Measurements from ENCODE around the gene NUP210. TPM values are rescaled to one million over a fixed set of nuclear protein-coding genes. Genes with fewer than 3 reads are reported as not detected.

The NUP210 gene
- total and polyA plus RNA-seq, 2 of the 13 experiments (the other 11 are each of a cell fraction or from before 2014, with no cell fraction given), result 31.6 to 35.2 TPM

DNA sequence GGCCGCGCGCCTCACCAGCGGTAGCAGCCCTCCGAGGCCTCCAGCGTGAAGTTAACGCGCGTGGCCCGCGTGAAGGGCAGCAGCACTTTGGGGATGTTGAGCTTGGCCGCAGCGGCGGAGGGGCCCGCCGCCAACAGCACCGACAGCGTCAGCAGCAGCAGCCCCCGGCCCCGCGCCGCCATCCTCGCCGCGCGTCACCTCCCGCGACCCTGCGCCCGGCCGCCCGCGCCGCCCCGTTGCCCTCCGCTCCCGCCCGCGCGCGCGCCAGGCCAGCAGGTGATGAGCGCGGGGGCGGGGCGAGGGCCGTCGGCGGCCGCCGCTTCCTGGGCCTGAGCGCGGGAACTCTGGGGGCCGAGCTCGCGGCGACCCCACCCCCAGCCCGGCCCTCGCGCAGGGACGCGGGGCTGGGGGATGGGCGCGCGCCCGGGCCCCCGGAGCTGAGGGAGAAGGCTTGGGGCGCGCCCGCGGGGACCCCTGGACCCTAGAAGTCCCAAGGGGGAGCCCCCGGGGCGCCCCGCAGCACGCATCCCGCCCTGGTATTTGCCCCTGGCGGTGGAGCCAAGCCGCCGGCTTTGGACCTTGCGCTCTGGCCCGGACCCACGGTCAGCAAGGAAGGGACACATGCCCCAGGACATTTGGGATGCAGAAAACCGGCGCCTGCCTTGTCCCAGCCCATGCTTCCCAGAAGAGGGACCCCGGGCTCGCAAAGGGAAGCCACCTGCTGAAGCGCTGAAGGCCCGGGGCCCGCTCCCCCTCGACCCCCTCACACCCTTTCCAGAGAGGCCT, at the start of gene NUP210 (continued):
- TF ChIP-seq PRDM4 (CRISPR knock-in tag; IDR thresholded peaks at IDR 0.05; ENCODE audit: borderline replicate concordance), result no peak
- TF ChIP-seq ZNF335 (CRISPR knock-in tag; IDR thresholded peaks at IDR 0.05), result no peak
- TF ChIP-seq SAP130 (CRISPR knock-in tag; IDR thresholded peaks at IDR 0.05; ENCODE audit: low read depth), result peak; percentile 14
- TF ChIP-seq IKZF5 (CRISPR knock-in tag; IDR thresholded peaks at IDR 0.05), result peak; percentile 33; the same call in 1 of the 2 replicates
- no peak for TF ChIP-seq ZNF12 (CRISPR knock-in tag; IDR thresholded peaks at IDR 0.05)
- no peak for TF ChIP-seq AFF4 (CRISPR knock-in tag; IDR thresholded peaks at IDR 0.05)
- no peak for TF ChIP-seq ZNF569 (CRISPR knock-in tag; IDR thresholded peaks at IDR 0.05; ENCODE audit: borderline replicate concordance)
- no peak for TF ChIP-seq ISX (CRISPR knock-in tag; conservative IDR thresholded peaks at IDR 0.05)
- TF ChIP-seq PCBP2 (optimal IDR thresholded peaks at IDR 0.05; ENCODE audit: low read depth, low read length, poor library complexity, severe bottlenecking), result no peak
- no peak for TF ChIP-seq HOXA9 (CRISPR knock-in tag; IDR thresholded peaks at IDR 0.05; ENCODE audit: borderline replicate concordance)
- no peak for TF ChIP-seq HNRNPUL1 (IDR thresholded peaks at IDR 0.05; ENCODE audit: low read depth, low read length)
- TF ChIP-seq ZNF781 (CRISPR knock-in tag; IDR thresholded peaks at IDR 0.05; ENCODE audit: borderline replicate concordance, not compliant biosample characterization), result no peak
- no peak for TF ChIP-seq PAF1 (CRISPR knock-in tag; IDR thresholded peaks at IDR 0.05)
- TF ChIP-seq TEAD3 (CRISPR knock-in tag; optimal IDR thresholded peaks at IDR 0.05; ENCODE audit: borderline replicate concordance), result peak; percentile 87
- TF ChIP-seq, protein P1, sequence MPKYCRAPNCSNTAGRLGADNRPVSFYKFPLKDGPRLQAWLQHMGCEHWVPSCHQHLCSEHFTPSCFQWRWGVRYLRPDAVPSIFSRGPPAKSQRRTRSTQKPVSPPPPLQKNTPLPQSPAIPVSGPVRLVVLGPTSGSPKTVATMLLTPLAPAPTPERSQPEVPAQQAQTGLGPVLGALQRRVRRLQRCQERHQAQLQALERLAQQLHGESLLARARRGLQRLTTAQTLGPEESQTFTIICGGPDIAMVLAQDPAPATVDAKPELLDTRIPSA (CRISPR knock-in tag; IDR thresholded peaks at IDR 0.05; ENCODE audit: borderline replicate concordance), result no peak
- TF ChIP-seq EEA1 (CRISPR knock-in tag; IDR thresholded peaks at IDR 0.05; ENCODE audit: borderline replicate concordance), result no peak
- TF ChIP-seq, protein P2, sequence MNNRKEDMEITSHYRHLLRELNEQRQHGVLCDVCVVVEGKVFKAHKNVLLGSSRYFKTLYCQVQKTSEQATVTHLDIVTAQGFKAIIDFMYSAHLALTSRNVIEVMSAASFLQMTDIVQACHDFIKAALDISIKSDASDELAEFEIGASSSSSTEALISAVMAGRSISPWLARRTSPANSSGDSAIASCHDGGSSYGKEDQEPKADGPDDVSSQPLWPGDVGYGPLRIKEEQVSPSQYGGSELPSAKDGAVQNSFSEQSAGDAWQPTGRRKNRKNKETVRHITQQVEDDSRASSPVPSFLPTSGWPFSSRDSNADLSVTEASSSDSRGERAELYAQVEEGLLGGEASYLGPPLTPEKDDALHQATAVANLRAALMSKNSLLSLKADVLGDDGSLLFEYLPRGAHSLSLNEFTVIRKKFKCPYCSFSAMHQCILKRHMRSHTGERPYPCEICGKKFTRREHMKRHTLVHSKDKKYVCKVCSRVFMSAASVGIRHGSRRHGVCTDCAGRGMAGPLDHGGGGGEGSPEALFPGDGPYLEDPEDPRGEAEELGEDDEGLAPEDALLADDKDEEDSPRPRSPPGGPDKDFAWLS (CRISPR knock-in tag; IDR thresholded peaks at IDR 0.05; ENCODE audit: borderline replicate concordance), result no peak

Measured in HepG2 (cell line).